ENCODE results near the gene GGT6.

Gene GGT6

GRCh38 chr17:4512156-4513112, 47.9 kb downstream of the GGT6 start:
- TF ChIP-seq CTCF (conservative IDR thresholded peaks at IDR 0.05; ENCODE audit: low read length) = no peak
- DNase-seq (ENCODE audit: low read depth) = no peak
- H3K4me3 ChIP-seq (ENCODE audit: low read length) = no peak overlapping the region

- no peak for TF ChIP-seq CTCF (conservative IDR thresholded peaks at IDR 0.05; ENCODE audit: low read length)
- H3K4me3 ChIP-seq (ENCODE audit: low read length) = no peak overlapping the region
- no peak for DNase-seq (ENCODE audit: low read depth)
Measured at GRCh38 chr17:4511199-4511932, 49.0 kb downstream of the GGT6 start.

DNA sequence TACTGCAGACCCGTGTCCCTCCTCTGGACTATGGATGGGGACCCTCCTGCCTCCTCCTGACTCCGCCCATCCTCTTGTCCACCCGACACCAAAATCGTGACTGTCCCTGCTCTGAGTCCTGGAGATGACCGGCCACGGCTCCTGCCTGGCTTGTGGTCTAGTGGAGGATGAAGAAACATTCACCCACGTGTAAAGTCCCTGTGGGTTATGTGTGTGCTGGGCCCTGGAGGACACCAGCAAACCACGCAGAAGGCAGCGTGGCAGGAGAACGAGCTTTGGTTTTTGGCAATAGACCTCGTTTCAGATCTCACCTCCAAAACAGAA, 49.8 kb downstream of the GGT6 start:
- no peak for TF ChIP-seq CTCF (conservative IDR thresholded peaks at IDR 0.05; ENCODE audit: low read length)
- no peak for DNase-seq (ENCODE audit: low read depth)
- no peak overlapping the region for H3K4me3 ChIP-seq (ENCODE audit: low read length)

- H3K4me3 ChIP-seq (ENCODE audit: low read length) = no peak overlapping the region
- no peak for TF ChIP-seq CTCF (conservative IDR thresholded peaks at IDR 0.05; ENCODE audit: low read length)
- no peak for DNase-seq (ENCODE audit: low read depth)
Measured at GRCh38 chr17:4509923-4510617, 50.3 kb downstream of the GGT6 start.

DNA sequence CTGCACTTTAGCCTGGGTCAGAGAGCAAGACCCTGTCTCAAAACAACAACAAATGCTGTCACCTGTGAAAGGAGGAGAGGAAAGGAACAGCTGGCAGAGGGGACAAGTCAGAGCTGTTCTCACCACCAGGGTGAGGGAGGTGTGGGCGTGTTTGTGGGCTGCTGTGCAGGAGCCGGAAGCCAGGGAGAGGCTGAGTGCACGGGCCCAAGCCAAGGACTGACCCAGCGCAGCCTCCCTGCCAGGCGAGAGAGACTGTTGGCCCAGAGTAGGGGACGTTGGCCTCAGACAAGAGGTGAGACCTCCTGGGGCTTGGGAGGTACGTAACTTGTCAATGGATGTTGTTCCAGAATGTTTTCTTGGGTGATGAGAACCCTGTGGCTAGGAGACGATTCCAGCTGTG, 51.0 kb downstream of the GGT6 start:
- TF ChIP-seq CTCF (conservative IDR thresholded peaks at IDR 0.05; ENCODE audit: low read length) = no peak
- no peak for DNase-seq (ENCODE audit: low read depth)
- no peak overlapping the region for H3K4me3 ChIP-seq (ENCODE audit: low read length)

DNA sequence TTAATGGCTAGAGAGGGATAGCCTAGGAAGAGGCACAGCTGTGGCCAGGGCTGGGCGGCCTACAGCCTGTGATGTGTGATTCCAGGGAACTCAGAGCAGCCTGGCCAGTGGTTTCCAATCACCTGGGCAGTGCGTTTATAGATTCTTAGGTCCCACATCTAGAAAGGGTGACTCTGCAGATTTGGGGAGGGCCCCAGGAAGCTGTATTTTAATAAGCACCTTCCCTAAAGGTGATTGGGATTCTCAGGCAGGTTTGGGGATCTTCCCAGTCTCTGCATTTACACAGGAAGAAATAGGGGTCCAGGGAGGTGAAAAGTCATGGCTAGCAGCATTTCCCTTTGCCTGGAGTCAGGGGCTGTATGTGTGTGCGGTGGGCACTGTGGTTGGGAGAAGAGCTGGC, 52.2 kb downstream of the GGT6 start:
- TF ChIP-seq CTCF (conservative IDR thresholded peaks at IDR 0.05; ENCODE audit: low read length) = no peak
- H3K4me3 ChIP-seq (ENCODE audit: low read length) = no peak overlapping the region
- no peak for DNase-seq (ENCODE audit: low read depth)
